CD4-positive, alpha-beta T cell treated with Interleukin-6 at 100 ng/mL for 8 hours (primary cell): ENCODE measurements around the gene COG1.

Experiments used
- DNase-seq: peaks from one replicate; pipeline ENCODE4 v3.0.0-alpha.2; 2020; ENCODE audit warnings: mixed read lengths, low spot score

COG1 gene

GRCh38 chr17:73228748-73229236 is 35.9 kb downstream of the COG1 start:
- DNase-seq = peak; percentile 20

GRCh38 chr17:73230088-73230487 is 37.2 kb downstream of the COG1 start:
- no peak for DNase-seq

- no peak for DNase-seq
Measured at GRCh38 chr17:73231395-73231794, 38.5 kb downstream of the COG1 start.

GRCh38 chr17:73231841-73232586 is 39.2 kb downstream of the COG1 start:
- DNase-seq = peak; percentile 96

GRCh38 chr17:73232587-73233373 is 39.9 kb downstream of the COG1 start:
- no peak for DNase-seq

GRCh38 chr17:73234736-73235135 is 41.9 kb downstream of the COG1 start:
- DNase-seq = no peak

GRCh38 chr17:73237714-73238113 is 44.9 kb downstream of the COG1 start:
- peak; percentile 8 for DNase-seq

- no peak for DNase-seq
Measured at GRCh38 chr17:73240561-73240960, 47.7 kb downstream of the COG1 start.

GRCh38 chr17:73247726-73248125 is 54.9 kb downstream of the COG1 start:
- no peak for DNase-seq

- no peak for DNase-seq
Measured at GRCh38 chr17:73248532-73248931, 55.7 kb downstream of the COG1 start.

GRCh38 chr17:73249700-73250099 is 56.8 kb downstream of the COG1 start:
- DNase-seq = no peak

- no peak for DNase-seq
Measured at GRCh38 chr17:73250851-73251640, 58.2 kb downstream of the COG1 start.

GRCh38 chr17:73251871-73252270 is 59.0 kb downstream of the COG1 start:
- DNase-seq = no peak

- DNase-seq = peak; percentile 28
Measured at GRCh38 chr17:73255671-73256181, 62.9 kb downstream of the COG1 start.

GRCh38 chr17:73256220-73256619 is 63.4 kb downstream of the COG1 start:
- no peak for DNase-seq

GRCh38 chr17:73257516-73257915 is 64.7 kb downstream of the COG1 start:
- DNase-seq = no peak
